ENCODE data around the gene KIAA1958. TPM values are rescaled to one million over a fixed set of nuclear protein-coding genes. Genes with fewer than 3 reads are reported as not detected.

The KIAA1958 gene
- total and polyA plus RNA-seq, 2 donors (not counting 1 experiment from before 2014, with no cell fraction given): 2.4 to 15.3 TPM

DNA sequence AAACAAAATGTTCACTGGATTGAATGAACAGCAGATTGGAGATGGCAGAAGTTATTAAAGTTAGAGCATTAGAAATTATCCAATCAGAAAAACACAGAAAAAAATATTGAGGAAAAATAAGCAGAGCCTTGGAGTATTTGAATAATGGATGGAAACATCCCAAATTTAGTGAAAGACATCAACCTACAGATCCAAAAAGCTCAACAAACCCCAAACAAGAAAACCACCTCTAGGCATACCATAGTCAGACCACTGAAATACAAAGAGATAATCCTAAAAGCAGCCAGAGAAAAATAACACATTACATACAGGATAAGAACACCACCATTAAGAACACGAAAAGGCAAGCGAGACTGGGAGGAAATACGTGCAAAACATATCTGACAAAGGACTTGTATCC lies 226.1 kb downstream of the KIAA1958 start:
- Histone ChIP-seq H4K20me1 (ENCODE audit: control insufficient read depth, insufficient read depth, low read length, poor library complexity, severe bottlenecking) (peaks cover 27% of the 10 kb centered on the region), H3K9me3 (ENCODE audit: control extremely low read depth in 1 of 3, control insufficient read depth in 2 of 3, insufficient read depth in 1 of 3, low read length in 2 of 3) (no peaks in the 10 kb centered on the region), H3K4me2 (replicated peaks; ENCODE audit: low read depth, low read length, poor library complexity, severe bottlenecking) (no peak overlapping the region), H3K27ac (ENCODE audit: low read length in 2 of 2) (no peak overlapping the region), H3K36me3 (replicated peaks in 1 of 2; ENCODE audit: control extremely low read depth in 1 of 2, control insufficient read depth in 1 of 2, extremely low read depth in 1 of 2, insufficient read depth in 2 of 2, low read length in 1 of 2) (peaks cover 0 to 29% of the 10 kb centered on the region in 2 experiments), H2AFZ (ENCODE audit: insufficient read depth, low read depth, low read length, poor library complexity, severe bottlenecking) (no peak overlapping the region), H3K4me3 (ENCODE audit: control extremely low read depth in 1 of 5, extremely low read depth in 1 of 5, insufficient read depth in 1 of 5, low read depth in 2 of 5, low read length in 4 of 5) (no peak overlapping the region), H3K9ac (ENCODE audit: low read length) (no peak overlapping the region), H3K4me1 (ENCODE audit: control insufficient read depth in 2 of 2, insufficient read depth in 2 of 2, low read length in 2 of 2) (peaks cover 6 to 12% of the 10 kb centered on the region in 2 donors), H3K27me3 (replicated peaks in 1 of 4; ENCODE audit: control extremely low read depth in 1 of 4, control insufficient read depth in 3 of 4, insufficient read depth in 4 of 4, low read length in 3 of 4) (no peaks in the 10 kb centered on the region), H3K79me2 (ENCODE audit: control insufficient read depth, insufficient read depth, low read length) (peaks cover 84% of the 10 kb centered on the region)
- no peak for TF ChIP-seq EZH2 (IDR thresholded peaks at IDR 0.05; ENCODE audit: borderline replicate concordance, insufficient read depth, low read depth, low read length, poor library complexity, severe bottlenecking)
- TF ChIP-seq, protein P1, sequence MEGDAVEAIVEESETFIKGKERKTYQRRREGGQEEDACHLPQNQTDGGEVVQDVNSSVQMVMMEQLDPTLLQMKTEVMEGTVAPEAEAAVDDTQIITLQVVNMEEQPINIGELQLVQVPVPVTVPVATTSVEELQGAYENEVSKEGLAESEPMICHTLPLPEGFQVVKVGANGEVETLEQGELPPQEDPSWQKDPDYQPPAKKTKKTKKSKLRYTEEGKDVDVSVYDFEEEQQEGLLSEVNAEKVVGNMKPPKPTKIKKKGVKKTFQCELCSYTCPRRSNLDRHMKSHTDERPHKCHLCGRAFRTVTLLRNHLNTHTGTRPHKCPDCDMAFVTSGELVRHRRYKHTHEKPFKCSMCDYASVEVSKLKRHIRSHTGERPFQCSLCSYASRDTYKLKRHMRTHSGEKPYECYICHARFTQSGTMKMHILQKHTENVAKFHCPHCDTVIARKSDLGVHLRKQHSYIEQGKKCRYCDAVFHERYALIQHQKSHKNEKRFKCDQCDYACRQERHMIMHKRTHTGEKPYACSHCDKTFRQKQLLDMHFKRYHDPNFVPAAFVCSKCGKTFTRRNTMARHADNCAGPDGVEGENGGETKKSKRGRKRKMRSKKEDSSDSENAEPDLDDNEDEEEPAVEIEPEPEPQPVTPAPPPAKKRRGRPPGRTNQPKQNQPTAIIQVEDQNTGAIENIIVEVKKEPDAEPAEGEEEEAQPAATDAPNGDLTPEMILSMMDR (IDR thresholded peaks at IDR 0.05): no peak
- intact Hi-C loops (cut with micrococcal nuclease): loop anchor here (10.0 kb wide), 3 partner anchors 268 to 1048 kb away; partner anchors contain the start of gene GNG10
- no peaks in the 10 kb centered on the region for H3K27me3 Mint-ChIP-seq
- H3K4me1 Mint-ChIP-seq: peaks cover 29% of the 10 kb centered on the region
- H3K27ac Mint-ChIP-seq: no peak overlapping the region
- no peak overlapping the region for H3K4me3 Mint-ChIP-seq
- no peak for DNase-seq
- ChIA-PET CTCF (no interaction called here), POLR2A (no interaction called here)
- no peaks in the 10 kb centered on the region for H3K9me3 Mint-ChIP-seq (ENCODE audit: insufficient read depth)
- WGBS (ENCODE audit: insufficient coverage): no CpG with 5 or more reads among the region's 3 CpGs
- no peak for ATAC-seq (ENCODE audit: low read depth)

DNA sequence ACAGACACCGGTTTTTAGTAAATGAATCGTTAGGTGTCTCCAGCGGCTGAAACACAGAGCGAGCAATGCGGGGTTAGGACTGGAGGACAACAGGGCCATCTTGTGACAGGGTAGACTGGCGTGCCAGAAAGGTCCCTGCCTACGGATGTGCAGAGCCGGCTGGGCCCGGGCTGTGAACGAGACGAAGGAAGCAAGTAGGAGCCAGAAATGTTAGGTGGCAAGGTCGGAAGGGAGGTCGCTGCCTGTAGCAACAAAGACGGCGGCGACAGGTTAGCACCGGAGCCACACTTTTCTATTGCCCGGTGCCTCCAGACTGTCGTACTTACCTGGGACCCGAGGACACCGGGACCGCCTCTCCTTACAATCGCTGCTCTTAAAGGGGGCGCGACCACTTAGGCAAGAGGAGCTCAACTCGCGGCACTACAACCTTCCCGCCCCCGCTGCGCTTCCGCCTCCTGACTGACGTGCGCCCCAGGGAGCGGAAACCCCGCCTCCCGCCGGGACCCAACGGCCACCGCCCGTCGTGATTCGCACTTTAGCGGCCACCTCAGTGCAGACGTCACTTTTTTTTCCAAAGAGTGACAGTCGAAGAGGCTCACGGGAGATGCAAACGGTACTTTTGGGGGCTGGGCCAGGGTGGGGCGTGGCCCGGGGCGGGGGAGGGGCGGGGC lies 231.2 kb downstream of the KIAA1958 start, which contains the start of gene INIP:
Gene INIP, minus strand, starts transcription at position 457 of the 671 bp plus-strand sequence. CDS start 1,632 bp downstream, outside the sequence.
- Histone ChIP-seq H3K36me3 (replicated peaks in 1 of 2; ENCODE audit: control extremely low read depth in 1 of 2, control insufficient read depth in 1 of 2, extremely low read depth in 1 of 2, insufficient read depth in 2 of 2, low read length in 1 of 2) (peaks cover 0 to 9% of the 10 kb centered on the region in 2 experiments), H3K9ac (ENCODE audit: low read length) (peak within 1 kb of the TSS; percentile 92), H3K27me3 (replicated peaks in 1 of 4; ENCODE audit: control extremely low read depth in 1 of 4, control insufficient read depth in 3 of 4, insufficient read depth in 4 of 4, low read length in 3 of 4) (no peaks in the 10 kb centered on the region), H3K4me2 (replicated peaks; ENCODE audit: low read depth, low read length, poor library complexity, severe bottlenecking) (peak within 1 kb of the TSS; percentile 84), H3K4me3 (ENCODE audit: control extremely low read depth in 1 of 5, extremely low read depth in 1 of 5, insufficient read depth in 1 of 5, low read depth in 2 of 5, low read length in 4 of 5) (peak within 1 kb of the TSS; percentile 81 to 92 (median 87)), H2AFZ (ENCODE audit: insufficient read depth, low read depth, low read length, poor library complexity, severe bottlenecking) (peak within 1 kb of the TSS; percentile 99), H3K79me2 (ENCODE audit: control insufficient read depth, insufficient read depth, low read length) (peaks cover 43% of the 10 kb centered on the region), H3K27ac (ENCODE audit: low read length in 2 of 2) (peak within 1 kb of the TSS; percentile 88 to 95), H3K4me1 (ENCODE audit: control insufficient read depth in 2 of 2, insufficient read depth in 2 of 2, low read length in 2 of 2) (peaks cover 6 to 16% of the 10 kb centered on the region in 2 donors), H4K20me1 (ENCODE audit: control insufficient read depth, insufficient read depth, low read length, poor library complexity, severe bottlenecking) (peaks cover under 1% of the 10 kb centered on the region), H3K9me3 (ENCODE audit: control extremely low read depth in 1 of 3, control insufficient read depth in 2 of 3, insufficient read depth in 1 of 3, low read length in 2 of 3) (no peaks in the 10 kb centered on the region)
- H3K27me3 Mint-ChIP-seq: no peaks in the 10 kb centered on the region
- CTCF ChIA-PET: interaction anchor here (0.6 to 3.4 kb wide), 10 partner anchors 25 to 388 kb away, joined by 3 to 15 read pairs (median 6); partner anchors contain the start of genes KIAA1958 and SNX30
- POLR2A ChIA-PET: interaction anchor here (0.6 to 2.7 kb wide), 8 partner anchors 9 to 339 kb away, joined by 3 to 10 read pairs (median 4); partner anchors contain the start of genes HSDL2 and SNX30
- peak within 1 kb of the TSS; percentile 98 for H3K27ac Mint-ChIP-seq
- TF ChIP-seq, protein P1 (IDR thresholded peaks at IDR 0.05): no peak
- no peak for TF ChIP-seq EZH2 (IDR thresholded peaks at IDR 0.05; ENCODE audit: borderline replicate concordance, insufficient read depth, low read depth, low read length, poor library complexity, severe bottlenecking)
- peak within 1 kb of the TSS; percentile 97 for H3K4me3 Mint-ChIP-seq
- H3K9me3 Mint-ChIP-seq (ENCODE audit: insufficient read depth): no peaks in the 10 kb centered on the region
- intact Hi-C loops (cut with micrococcal nuclease): loop anchor here (1.0 to 10.0 kb wide), 11 partner anchors 33 to 1087 kb away; partner anchors contain the start of genes DNAJC25, GNG10, HSDL2 and KIAA1958
- ATAC-seq (ENCODE audit: low read depth) (peak; percentile 93), DNase-seq (peak; percentile 98)
- WGBS (ENCODE audit: insufficient coverage): 1% methylated on average over 51 of the region's 51 CpGs
- H3K4me1 Mint-ChIP-seq: peaks cover 17% of the 10 kb centered on the region
